Stimulated activated CD8-positive, alpha-beta memory T cell treated with anti-CD3 and anti-CD28 coated beads, Interleukin-7, amount 100 ng/mL, for 1 hour (primary cell): ENCODE measurements around the gene IDUA.

Experiments
- DNase-seq, 2 donors: peaks; one replicate each; pipeline ENCODE4 v3.0.0-alpha.2; 2020; ENCODE audit warnings: low read depth in 2 of 2

The IDUA gene

GRCh38 chr4:1000686-1001260 is 13.9 kb downstream of the IDUA start:
- no peak for DNase-seq

DNA sequence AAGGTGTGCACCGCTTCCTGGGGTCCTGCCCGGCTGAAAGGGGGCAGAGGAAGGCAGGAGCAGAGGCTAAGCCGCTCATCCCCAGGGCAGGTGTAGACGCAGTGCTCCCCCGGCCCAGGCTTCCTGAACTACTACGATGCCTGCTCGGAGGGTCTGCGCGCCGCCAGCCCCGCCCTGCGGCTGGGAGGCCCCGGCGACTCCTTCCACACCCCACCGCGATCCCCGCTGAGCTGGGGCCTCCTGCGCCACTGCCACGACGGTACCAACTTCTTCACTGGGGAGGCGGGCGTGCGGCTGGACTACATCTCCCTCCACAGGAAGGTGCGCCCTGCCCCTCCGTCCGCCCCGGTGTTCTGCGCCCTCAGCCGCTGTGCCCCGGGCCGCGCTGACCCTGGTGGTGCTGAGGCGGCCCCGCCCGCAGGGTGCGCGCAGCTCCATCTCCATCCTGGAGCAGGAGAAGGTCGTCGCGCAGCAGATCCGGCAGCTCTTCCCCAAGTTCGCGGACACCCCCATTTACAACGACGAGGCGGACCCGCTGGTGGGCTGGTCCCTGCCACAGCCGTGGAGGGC is 14.8 kb downstream of the IDUA start:
- no peak for DNase-seq

GRCh38 chr4:1002131-1002630 is 15.3 kb downstream of the IDUA start:
- DNase-seq: no peak

- DNase-seq: no peak
Observed at GRCh38 chr4:1002631-1003251, 15.9 kb downstream of the IDUA start.

- DNase-seq: no peak
Observed at GRCh38 chr4:1003271-1004070, 16.6 kb downstream of the IDUA start.

GRCh38 chr4:1004071-1004418 is 17.2 kb downstream of the IDUA start:
- no peak for DNase-seq

DNA sequence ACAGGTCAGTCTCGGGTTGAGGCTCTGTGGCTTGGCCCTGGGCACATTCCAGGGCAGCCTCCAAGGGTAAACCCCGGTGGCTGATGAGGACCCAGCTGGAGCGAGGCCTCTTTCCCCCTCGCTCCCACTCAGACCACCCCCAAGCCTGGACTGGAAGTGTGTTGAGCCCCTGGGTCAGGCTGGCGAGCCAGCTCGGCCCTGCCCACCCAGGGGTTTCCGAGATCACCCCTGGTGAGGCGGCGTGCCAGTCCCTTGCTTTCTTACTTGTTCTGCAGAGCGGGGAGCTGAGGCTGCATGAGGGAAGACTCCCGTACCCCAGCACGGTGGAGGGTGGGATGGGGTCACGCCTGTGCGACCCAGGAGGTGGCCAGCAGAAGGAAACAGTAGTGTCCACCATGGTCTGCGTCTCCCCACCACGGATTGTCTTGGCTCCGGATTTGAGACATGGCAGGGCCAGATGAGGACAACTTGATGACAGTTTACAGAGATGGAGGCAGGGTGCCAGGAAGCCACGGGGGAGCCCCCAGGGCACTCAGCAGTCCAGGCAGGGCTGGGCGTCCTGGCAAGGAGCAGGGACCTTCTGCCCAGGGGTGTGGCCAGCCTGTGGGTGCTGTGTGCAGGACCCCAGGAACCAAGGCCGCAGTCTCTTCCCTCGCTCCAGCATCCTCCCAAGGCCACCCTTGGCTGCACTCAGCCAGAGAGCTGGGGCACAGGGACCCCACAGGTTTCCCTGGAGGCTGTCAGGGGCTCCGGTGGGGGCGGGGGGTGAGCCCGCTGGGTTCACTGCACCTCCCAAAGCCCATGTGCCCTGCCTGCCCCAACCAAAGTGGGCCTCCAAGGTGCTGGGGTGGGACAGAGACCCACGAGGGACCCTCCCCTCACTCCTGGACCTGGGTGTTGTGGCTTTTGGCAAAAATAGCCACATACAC is 18.0 kb downstream of the IDUA start:
- DNase-seq: no peak

DNA sequence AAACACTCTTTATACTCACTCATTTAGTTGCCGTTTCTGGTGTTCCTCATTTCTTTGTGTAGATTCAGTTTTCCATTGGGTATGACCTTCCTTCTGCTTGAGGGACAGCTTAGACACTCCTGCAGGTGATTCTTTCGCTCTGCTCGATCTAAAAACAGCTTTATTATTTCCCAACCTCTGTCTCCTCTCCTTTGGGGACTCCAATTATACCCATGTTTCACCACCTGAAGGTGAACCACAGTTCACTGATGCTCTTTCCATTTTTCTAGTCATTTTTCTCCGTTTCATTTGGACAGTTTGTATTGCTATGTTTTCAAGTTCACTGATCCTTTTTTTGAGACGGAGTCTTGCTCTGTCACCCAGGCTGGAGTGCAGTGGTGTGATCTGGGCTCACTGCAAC is 20.0 kb downstream of the IDUA start:
- DNase-seq: no peak

GRCh38 chr4:1008840-1009541 is 22.1 kb downstream of the IDUA start:
- peak in 1 of 2 donors; percentile 11 for DNase-seq

DNA sequence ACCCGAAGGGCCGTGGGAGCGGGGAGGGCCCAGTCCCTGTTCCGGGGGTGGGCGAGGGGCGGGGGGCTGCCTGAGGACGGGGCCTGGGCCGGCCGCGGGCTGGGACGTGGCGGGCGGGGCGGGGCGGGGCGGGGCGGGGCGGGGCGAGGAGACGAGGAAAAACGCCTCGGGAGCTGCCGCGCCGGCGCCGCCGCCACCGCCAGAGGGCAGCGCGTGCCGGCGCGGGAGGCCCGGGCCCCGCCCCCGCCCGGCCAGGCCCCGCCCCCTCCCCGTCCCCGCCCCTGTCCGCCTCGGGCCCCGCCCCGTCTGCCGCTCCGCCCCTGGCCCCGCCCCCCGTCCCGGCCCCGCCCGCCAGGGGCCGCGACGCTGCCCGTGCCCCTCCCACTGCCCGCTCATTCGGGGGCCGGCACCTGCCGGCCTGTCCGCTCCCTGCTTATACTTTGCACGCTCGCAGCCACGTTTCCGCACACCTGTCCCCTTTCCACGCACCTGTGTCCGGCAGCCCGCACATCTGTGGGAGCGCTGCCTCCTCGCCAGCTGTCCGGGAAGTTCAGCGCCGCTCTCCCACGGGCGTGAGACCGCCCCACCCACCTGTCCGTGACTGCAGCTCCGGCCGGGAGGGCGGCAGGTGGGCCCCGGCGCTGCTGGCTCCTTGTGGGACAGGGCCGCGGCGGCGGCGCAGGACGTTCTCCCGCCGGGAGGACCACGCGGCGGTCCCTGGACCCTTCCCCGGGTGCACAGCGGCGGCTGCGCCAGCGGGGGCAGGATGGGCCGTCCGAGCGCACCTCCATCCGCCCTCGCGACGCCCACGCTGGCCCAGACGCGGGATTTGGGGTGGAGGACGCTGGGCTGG is 22.9 kb downstream of the IDUA start:
- DNase-seq: peak; percentile 48 to 60

- DNase-seq: peak; percentile 33 to 34
Observed at GRCh38 chr4:1010395-1011021, 23.7 kb downstream of the IDUA start.

DNA sequence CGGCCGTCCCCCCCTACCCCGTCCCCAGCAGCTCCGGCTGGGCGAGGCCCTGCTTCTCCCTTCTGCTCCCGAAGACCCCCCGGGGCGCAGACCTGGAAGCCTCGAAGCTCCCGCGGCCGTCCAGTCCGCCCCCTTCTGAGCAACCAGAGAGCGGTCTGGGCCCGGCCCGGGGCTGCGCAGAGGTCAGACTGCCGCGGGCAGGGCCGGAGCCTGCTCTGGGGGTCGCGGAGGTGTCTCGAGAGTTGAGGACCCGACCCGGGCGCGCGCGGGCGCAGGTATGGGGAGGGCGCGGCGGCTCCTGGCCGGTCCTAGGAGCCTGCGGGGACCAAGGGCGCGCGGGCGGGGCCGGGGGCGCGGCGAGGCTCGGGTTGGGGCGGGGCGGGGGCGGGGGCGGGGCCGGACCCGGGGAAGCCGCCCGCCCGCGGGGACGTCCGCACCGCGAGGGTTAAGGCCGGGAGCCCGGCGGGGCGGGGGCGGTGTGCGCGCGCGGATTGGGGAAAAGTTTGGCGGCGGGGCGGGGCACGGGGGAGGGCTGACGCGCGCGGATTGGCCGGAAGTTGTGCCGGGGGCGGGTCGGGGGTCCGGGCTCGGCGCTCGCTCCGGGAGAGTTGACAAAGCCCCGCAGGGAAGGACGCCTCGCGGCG is 24.3 kb downstream of the IDUA start, which contains the start of gene FGFRL1:
TSS of gene FGFRL1 (plus strand) at position 605 of the 644 bp plus-strand sequence. CDS start 860 bp downstream, outside the sequence.
- peak; percentile 80 to 87 for DNase-seq

GRCh38 chr4:1011666-1012033 is 24.8 kb downstream of the IDUA start:
- no peak for DNase-seq

DNA sequence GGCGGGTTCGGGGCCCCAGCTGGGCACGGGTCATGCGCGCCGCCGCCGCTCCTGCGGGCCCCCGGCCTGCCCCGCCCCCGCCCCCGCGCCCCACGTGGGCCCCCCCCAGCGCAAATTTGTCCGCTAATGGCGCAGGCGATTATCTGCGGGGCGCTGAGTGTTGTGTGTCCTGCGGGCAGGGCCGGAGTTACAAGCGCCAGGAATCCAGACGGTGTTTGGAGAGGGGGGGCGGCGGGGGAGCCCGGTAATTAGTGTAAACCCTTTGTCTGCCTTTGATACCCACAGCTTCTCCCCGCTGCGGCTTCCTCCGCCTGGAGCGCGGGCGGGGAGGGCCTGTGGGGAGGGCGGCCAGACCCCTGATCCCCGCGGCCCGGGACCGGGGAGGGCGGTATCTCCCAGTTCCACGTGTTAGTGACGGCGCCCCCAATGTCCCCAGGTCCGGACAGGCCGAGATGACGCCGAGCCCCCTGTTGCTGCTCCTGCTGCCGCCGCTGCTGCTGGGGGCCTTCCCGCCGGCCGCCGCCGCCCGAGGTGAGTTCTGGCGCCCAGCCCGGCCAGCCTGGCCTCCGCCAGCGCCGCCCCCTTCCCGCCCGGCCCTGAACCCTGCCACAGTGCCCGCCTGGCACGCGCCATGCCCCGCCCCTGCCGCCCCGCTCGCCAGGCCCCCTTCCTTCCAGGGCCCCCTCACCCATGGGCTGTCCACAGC is 25.3 kb downstream of the IDUA start:
- no peak for DNase-seq

GRCh38 chr4:1013225-1014073 is 26.6 kb downstream of the IDUA start:
- no peak for DNase-seq

- DNase-seq: no peak
Observed at GRCh38 chr4:1014291-1015167, 27.7 kb downstream of the IDUA start.
